HepG2 (cell line): ENCODE results near the gene B3GNT9. TPM values are rescaled to one million over a fixed set of nuclear protein-coding genes. Genes with fewer than 3 reads are reported as not detected.

ENCODE experiments used
- ATAC-seq: fragments of 200-7000 bp; cut with Tn5 transposase; 3 replicates; pipeline ENCODE4 v1.9.1; 2020; ENCODE audit warnings: mild to moderate bottlenecking, moderate library complexity
- BruUV-seq: library from RNA; stranded (reverse); fragments of 400-500 nt; replicated peaks from 2 replicates; lab custom pipeline; 2021; lab: Mats Ljungman, UMichigan
- CTCF ChIA-PET: fragments of 300-600 bp; formaldehyde crosslinking; extraction: SDS; loops from one replicate; lab custom pipeline; 2021; ENCODE audit warnings: low total read pairs, inconsistent platforms, low intra/inter-chr PET ratio; lab: Yijun Ruan, JAX
- POLR2A ChIA-PET: fragments of 350-600 bp; sonication (Branson Sonifier 250); formaldehyde crosslinking; loops from one replicate; lab custom pipeline; 2020; ENCODE audit warnings: antibody characterized with exemption, inconsistent platforms; lab: Yijun Ruan, JAX
- DNase-seq: peaks from one replicate; pipeline ENCODE4 v3.0.0-alpha.2; 2015; ENCODE audit warnings: low spot score
- FAIRE-seq: peaks from 3 replicates; lab custom pipeline; 2011; peaks lifted over from hg19 to GRCh38; lab: Jason Lieb, UNC
- H2AFZ ChIP-seq: one replicate; pipeline ENCODE4 v1.6.1; 2011; ENCODE audit warnings: low read length, inconsistent platforms
- H3K27ac ChIP-seq: fragments of 300-600 bp; 3 replicates; pipeline ENCODE4 v1.8.0; 2011; ENCODE audit warnings: mixed run types, mild to moderate bottlenecking, mixed read lengths, low read length, inconsistent platforms; ENCODE audit not compliant: insufficient read depth; ENCODE audit errors: extremely low read length
- H3K27me3 ChIP-seq, 2 experiments: fragments of 200-600 bp in 1 of 2; 2 replicates in 1 of 2; 3 replicates in 1 of 2; pipeline versions ENCODE4 v1.6.0 to v1.8.0; 2011; ENCODE audit warnings: low read length in 2 of 2, mild to moderate bottlenecking in 2 of 2, moderate library complexity in 2 of 2, inconsistent platforms in 1 of 2; ENCODE audit not compliant: insufficient read depth in 2 of 2, control insufficient read depth in 1 of 2
- H3K36me3 ChIP-seq, 2 experiments: fragments of 200-600 bp in 1 of 2; replicated peaks in 1 of 2; 2 replicates in 1 of 2; 3 replicates in 1 of 2; pipeline versions ENCODE4 v1.5.1 to v1.8.0; 2011; ENCODE audit warnings: low read length in 2 of 2, inconsistent platforms in 1 of 2; ENCODE audit not compliant: insufficient read depth in 2 of 2, control insufficient read depth in 1 of 2
- H3K4me1 ChIP-seq: 2 replicates; pipeline ENCODE4 v1.5.1; 2012; ENCODE audit warnings: low read length, inconsistent platforms; ENCODE audit not compliant: insufficient read depth
- H3K4me2 ChIP-seq: 2 replicates; pipeline ENCODE4 v1.6.0; 2011; ENCODE audit warnings: low read depth, low read length, inconsistent platforms
- H3K4me3 ChIP-seq, 3 experiments: fragments of 200-600 bp in 1 of 3; sonication (generic), shearing (Covaris generic) in 1 of 3; replicated peaks in 1 of 3; 2 replicates each; pipeline ENCODE4 v1.5.1; 2011 to 2016; ENCODE audit warnings: low read length in 3 of 3, inconsistent platforms in 2 of 3, low read depth in 2 of 3, mild to moderate bottlenecking in 2 of 3, control low read depth in 1 of 3, mixed read lengths in 1 of 3; ENCODE audit not compliant: insufficient read depth in 1 of 3
- H3K79me2 ChIP-seq: one replicate; pipeline ENCODE4 v1.6.1; 2011; ENCODE audit warnings: low read length, inconsistent platforms; ENCODE audit not compliant: insufficient read depth
- H3K9ac ChIP-seq: 2 replicates; pipeline ENCODE4 v1.6.0; 2011; ENCODE audit warnings: mild to moderate bottlenecking, low read depth, low read length, inconsistent platforms; ENCODE audit not compliant: insufficient read depth
- H3K9me3 ChIP-seq: 2 replicates; pipeline ENCODE4 v1.5.1; 2012; ENCODE audit warnings: mild to moderate bottlenecking, low read length
- H4K20me1 ChIP-seq: 2 replicates; pipeline ENCODE4 v1.6.0; 2011; ENCODE audit warnings: inconsistent platforms, mild to moderate bottlenecking, low read length, moderate library complexity; ENCODE audit not compliant: insufficient read depth
- HOXA7 ChIP-seq: sonication (generic); formaldehyde crosslinking; IDR thresholded peaks from 2 replicates; pipeline ENCODE4 v1.8.1; 2022; ENCODE audit warnings: mild to moderate bottlenecking, missing genetic modification reagents, moderate library complexity
- POLR2A ChIP-seq, 2 experiments: IDR thresholded peaks; 2 replicates each; pipeline ENCODE4 v1.6.1; 2011; ENCODE audit warnings: low read depth in 2 of 2, low read length in 2 of 2, mild to moderate bottlenecking in 1 of 2, moderate library complexity in 1 of 2; ENCODE audit not compliant: insufficient read depth in 1 of 2
- RFX5 ChIP-seq: IDR thresholded peaks from 2 replicates; pipeline ENCODE4 v1.6.1; 2011; ENCODE audit warnings: low read depth, low read length, improper control_type of control experiment
- ZBTB38 ChIP-seq: sonication (generic); formaldehyde crosslinking; IDR thresholded peaks from 2 replicates; pipeline ENCODE4 v1.5.1; 2020; ENCODE audit warnings: mild to moderate bottlenecking, missing genetic modification reagents
- WGBS: methylation state at CpG from one replicate; pipeline ENCODE4 v1.1.6; 2017; ENCODE audit warnings: low lambda C conversion rate; 5-methylcytosine and 5-hydroxymethylcytosine counted together
- in situ Hi-C: cut with HindIII; loops from 2 replicates; pipeline ENCODE4 v1.10.0; 2017; ENCODE audit warnings: low pct_unique_long_range_greater_than_20kb; ENCODE audit not compliant: extremely low pct_ligation_motif_present
- intact Hi-C: fragments of 100-400 bp; cut with micrococcal nuclease; formaldehyde crosslinking; loops from one replicate; pipeline ENCODE4 v1.10.0; 2022; ENCODE audit not compliant: unreplicated experiment
- polyA plus RNA-seq, 8 experiments: library from polyadenylated mRNA; depleted of rRNA in 3 of 8; stranded (reverse) in 7 of 8; unstranded in 1 of 8; fragments of >200 nt; fragmentation: Illumina TruSeq in 4 of 8; extraction: Trizol in 4 of 8; gene quantifications; 2 replicates each; pipeline versions ENCODE4 v1.2.1 to v1.2.3, GENCODE V29; 2011 to 2016; ENCODE audit warnings: low read depth in 4 of 8, missing spikeins in 1 of 8, mixed read lengths in 1 of 8; ENCODE audit not compliant: insufficient read depth in 1 of 8
- total RNA-seq, 5 experiments: library from RNA; depleted of rRNA; stranded (reverse); fragments of >200 nt; fragmentation: Illumina TruSeq; extraction: Trizol; gene quantifications; 2 replicates each; pipeline ENCODE4 v1.2.3, GENCODE V29; 2016; ENCODE audit warnings: low read depth in 1 of 5
- TF ChIP-seq, protein P1 (sequence below): sonication (generic); formaldehyde crosslinking; IDR thresholded peaks from 2 replicates; pipeline ENCODE4 v1.5.1; 2020; ENCODE audit warnings: mild to moderate bottlenecking, missing genetic modification reagents, moderate library complexity

Gene B3GNT9
- total and polyA plus RNA-seq, 2 of the 13 experiments (the other 11 are each of a cell fraction or from before 2014, with no cell fraction given), result 1.5 to 3.1 TPM

DNA sequence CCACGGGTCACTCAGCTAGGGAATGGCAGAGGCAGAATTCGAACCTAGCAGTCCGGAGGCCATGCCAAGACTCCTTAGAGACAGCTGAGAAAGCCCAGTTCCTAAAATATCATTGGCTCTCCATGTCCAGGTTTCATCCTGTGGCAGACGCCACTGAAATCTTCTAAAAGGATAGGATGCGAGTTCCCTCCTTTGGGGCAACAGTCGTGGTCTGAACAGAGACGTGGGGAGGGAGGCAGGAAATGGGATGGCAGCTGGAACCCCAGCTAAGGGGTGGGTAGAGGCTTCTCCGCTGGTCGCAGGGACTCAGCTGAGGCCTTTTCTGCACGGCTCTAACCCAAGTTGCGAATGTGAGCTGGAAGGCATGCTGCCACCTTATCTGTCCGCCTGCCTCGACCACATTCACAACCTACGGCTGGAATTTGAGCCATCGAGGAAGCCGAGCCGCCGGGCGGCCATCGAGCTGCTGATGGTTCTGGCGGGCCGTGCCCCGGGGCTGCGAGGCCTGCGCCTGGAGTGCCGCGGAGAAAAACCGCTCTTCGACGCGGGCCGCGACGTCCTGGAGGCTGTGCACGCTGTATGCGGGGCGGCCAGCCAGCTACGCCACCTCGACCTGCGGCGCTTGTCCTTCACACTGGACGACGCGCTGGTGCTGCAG, 11.8 kb upstream of the B3GNT9 start:
- ChIA-PET POLR2A (interaction anchor here (5.7 kb wide), 1 partner anchor 7 kb away, joined by 54 read pairs; the partner anchor contains the start of gene NOL3), CTCF (no interaction called here)
- ATAC-seq (no peak), DNase-seq (no peak), FAIRE-seq (no peak)
- in situ Hi-C loops, result no loop called here
- TF ChIP-seq ZBTB38 (CRISPR knock-in tag), result peak; percentile 80
- TF ChIP-seq, protein P1, sequence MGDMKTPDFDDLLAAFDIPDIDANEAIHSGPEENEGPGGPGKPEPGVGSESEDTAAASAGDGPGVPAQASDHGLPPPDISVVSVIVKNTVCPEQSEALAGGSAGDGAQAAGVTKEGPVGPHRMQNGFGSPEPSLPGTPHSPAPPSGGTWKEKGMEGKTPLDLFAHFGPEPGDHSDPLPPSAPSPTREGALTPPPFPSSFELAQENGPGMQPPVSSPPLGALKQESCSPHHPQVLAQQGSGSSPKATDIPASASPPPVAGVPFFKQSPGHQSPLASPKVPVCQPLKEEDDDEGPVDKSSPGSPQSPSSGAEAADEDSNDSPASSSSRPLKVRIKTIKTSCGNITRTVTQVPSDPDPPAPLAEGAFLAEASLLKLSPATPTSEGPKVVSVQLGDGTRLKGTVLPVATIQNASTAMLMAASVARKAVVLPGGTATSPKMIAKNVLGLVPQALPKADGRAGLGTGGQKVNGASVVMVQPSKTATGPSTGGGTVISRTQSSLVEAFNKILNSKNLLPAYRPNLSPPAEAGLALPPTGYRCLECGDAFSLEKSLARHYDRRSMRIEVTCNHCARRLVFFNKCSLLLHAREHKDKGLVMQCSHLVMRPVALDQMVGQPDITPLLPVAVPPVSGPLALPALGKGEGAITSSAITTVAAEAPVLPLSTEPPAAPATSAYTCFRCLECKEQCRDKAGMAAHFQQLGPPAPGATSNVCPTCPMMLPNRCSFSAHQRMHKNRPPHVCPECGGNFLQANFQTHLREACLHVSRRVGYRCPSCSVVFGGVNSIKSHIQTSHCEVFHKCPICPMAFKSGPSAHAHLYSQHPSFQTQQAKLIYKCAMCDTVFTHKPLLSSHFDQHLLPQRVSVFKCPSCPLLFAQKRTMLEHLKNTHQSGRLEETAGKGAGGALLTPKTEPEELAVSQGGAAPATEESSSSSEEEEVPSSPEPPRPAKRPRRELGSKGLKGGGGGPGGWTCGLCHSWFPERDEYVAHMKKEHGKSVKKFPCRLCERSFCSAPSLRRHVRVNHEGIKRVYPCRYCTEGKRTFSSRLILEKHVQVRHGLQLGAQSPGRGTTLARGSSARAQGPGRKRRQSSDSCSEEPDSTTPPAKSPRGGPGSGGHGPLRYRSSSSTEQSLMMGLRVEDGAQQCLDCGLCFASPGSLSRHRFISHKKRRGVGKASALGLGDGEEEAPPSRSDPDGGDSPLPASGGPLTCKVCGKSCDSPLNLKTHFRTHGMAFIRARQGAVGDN (CRISPR knock-in tag), result 0 out of 2 replicates have a peak, but pooled peaks have one; percentile 7
- no peak for TF ChIP-seq HOXA7 (CRISPR knock-in tag)
- peak; percentile 91 for TF ChIP-seq RFX5
- no peak for TF ChIP-seq POLR2A (IDR thresholded peaks at IDR 0.05; ENCODE audit: insufficient read depth in 1 of 2, low read depth in 2 of 2, low read length in 2 of 2)
- Histone ChIP-seq H3K9me3 (no peaks in the 10 kb centered on the region), H3K4me1 (peaks cover 47% of the 10 kb centered on the region), H3K27me3 (peaks cover 9 to 27% of the 10 kb centered on the region in 2 experiments), H3K27ac (no peak overlapping the region), H3K36me3 (no peaks in the 10 kb centered on the region), H3K4me3 (no peak overlapping the region), H3K79me2 (no peaks in the 10 kb centered on the region), H3K4me2 (no peak overlapping the region), H4K20me1 (no peaks in the 10 kb centered on the region), H3K9ac (no peak overlapping the region), H2AFZ (no peak overlapping the region)
- intact Hi-C loops, result no loop called here
- BruUV-seq, result no TSS peak
- WGBS, result 93% methylated on average over 43 of the region's 44 CpGs
